Endometrium (tissue), 2 donors: ENCODE results near the gene RNPEPL1.
"Not testable (repeated sequence)": the region's sequence is repeated elsewhere in the genome, so short reads cannot be mapped to it uniquely, and the experiment has no call there.

ENCODE experiments used
- FAIRE-seq: peaks from 2 replicates; lab custom pipeline; 2012; peaks lifted over from hg19 to GRCh38; lab: Jason Lieb, UNC
- donor health status: control.
- donor health status: control.

The RNPEPL1 gene

GRCh38 chr2:240604939-240605716 lies 36.8 kb downstream of the RNPEPL1 start:
- FAIRE-seq = no peak

GRCh38 chr2:240605867-240606743 lies 37.8 kb downstream of the RNPEPL1 start:
- no peak for FAIRE-seq

- no peak for FAIRE-seq
Measured at GRCh38 chr2:240611601-240612210, 43.4 kb downstream of the RNPEPL1 start.

- FAIRE-seq = no peak
Measured at GRCh38 chr2:240613781-240614180, 45.5 kb downstream of the RNPEPL1 start.

- FAIRE-seq = no peak
Measured at GRCh38 chr2:240614391-240614790, 46.1 kb downstream of the RNPEPL1 start.

GRCh38 chr2:240615396-240615795 lies 47.1 kb downstream of the RNPEPL1 start:
- no peak for FAIRE-seq

GRCh38 chr2:240615820-240616547 lies 47.7 kb downstream of the RNPEPL1 start:
- FAIRE-seq = no peak

GRCh38 chr2:240616860-240617666 lies 48.8 kb downstream of the RNPEPL1 start:
- FAIRE-seq = not testable (repeated sequence)

- no peak for FAIRE-seq
Measured at GRCh38 chr2:240618776-240619175, 50.5 kb downstream of the RNPEPL1 start.

- FAIRE-seq = no peak
Measured at GRCh38 chr2:240619506-240620148, 51.3 kb downstream of the RNPEPL1 start.

- no peak for FAIRE-seq
Measured at GRCh38 chr2:240620149-240620731, 52.0 kb downstream of the RNPEPL1 start.

GRCh38 chr2:240620859-240621258 lies 52.6 kb downstream of the RNPEPL1 start:
- no peak for FAIRE-seq

GRCh38 chr2:240622060-240622411 lies 53.8 kb downstream of the RNPEPL1 start:
- no peak for FAIRE-seq

GRCh38 chr2:240622531-240623235 lies 54.4 kb downstream of the RNPEPL1 start:
- no peak for FAIRE-seq

GRCh38 chr2:240623531-240624010 lies 55.3 kb downstream of the RNPEPL1 start:
- no peak for FAIRE-seq

GRCh38 chr2:240624011-240624949 lies 56.0 kb downstream of the RNPEPL1 start:
- no peak for FAIRE-seq

- FAIRE-seq = no peak
Measured at GRCh38 chr2:240624950-240625621, 56.8 kb downstream of the RNPEPL1 start, which contains the start of gene GPR35. Gene GPR35 (plus strand): TSS chr2:240625480. CDS start chr2:240629953, 4,473 bp downstream.
